ENCODE data around the gene FRMD4A.
A peak's percentile ranks its signal among the peaks of the same experiment; 100 is the strongest.
"Not testable (repeated sequence)": the region's sequence is repeated elsewhere in the genome, so short reads cannot be mapped to it uniquely, and the experiment has no call there.

FRMD4A gene

DNA sequence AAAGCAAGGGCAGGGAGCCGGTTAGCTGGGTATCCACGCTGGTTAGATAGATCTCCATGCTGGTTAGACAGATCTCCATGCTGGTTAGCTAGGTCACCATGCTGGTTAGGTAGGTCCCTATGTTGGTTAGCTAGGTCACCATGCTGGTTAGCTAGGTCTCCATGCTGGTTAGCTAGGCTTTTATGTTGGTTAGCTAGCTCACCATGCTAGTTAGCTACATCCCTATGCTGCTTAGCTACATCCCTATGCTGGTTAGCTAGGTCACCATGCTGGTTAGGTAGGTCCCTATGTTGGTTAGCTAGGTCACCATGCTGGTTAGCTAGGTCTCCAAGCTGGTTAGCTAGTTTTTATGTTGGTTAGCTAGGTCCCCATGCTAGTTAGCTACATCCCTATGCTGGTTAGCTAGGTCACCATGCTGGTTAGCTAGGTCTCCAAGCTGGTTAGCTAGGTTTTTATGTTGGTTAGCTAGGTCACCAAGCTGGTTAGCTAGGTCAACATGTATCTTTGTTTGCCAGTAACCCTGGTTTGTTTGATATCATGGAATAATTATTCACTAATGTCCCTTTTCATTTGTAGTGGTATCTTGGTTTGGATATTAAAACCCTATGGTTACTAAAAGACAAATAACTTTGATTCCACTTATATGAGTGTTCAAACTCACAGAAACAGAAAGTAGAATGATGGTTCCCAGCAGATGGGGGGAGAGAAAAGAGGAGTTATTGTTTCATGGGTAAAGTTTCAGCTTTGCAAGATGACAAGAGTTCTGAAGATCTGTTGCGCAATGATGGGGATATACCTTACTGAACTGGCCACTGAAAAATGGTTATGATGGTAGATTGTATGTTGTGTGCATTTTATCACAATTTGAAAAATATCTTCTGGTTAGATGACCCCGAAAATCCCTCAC, 607.7 kb downstream of the FRMD4A start:
- DNase-seq (ENCODE audit: low read depth in 2 of 2): no peak

DNA sequence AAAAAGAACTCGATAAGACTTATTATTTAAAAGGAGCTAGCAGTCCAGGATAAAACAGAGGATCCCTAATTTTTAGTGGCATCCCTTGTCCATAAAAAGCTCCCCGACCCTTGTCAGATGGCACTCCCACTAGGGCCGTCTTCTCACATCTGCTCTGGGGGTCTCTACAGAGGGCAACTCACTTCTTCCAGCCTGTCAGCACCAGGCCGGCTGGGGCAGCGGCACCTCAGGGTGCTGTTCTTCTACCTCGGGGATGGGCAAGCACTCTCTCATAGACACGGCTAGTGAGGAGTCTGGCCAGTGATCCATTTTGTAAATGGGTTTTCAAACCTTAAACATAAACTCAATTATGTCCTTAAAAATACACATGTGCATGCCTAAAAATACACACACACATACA, 609.2 kb downstream of the FRMD4A start:
- DNase-seq (ENCODE audit: low read depth in 2 of 2): no peak

DNA sequence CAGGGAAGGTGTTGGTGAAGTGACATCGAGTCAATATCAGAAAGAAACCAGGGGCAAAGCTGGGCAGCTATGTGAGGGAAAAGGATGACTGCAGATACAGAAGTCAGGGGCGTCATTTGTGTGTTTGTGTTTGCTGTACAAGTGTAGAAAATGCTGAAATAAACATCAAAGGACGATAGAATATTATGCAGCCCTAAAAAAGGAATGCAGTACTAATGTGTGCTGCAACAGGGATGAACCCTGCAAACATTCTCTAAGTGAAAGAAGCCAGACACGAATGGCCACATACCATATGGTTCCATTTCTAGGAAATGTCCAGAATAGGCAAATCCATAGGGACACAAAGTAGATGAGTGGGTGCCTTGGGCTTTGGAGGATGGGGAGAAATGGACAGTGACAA, 610.0 kb downstream of the FRMD4A start:
- no peak for DNase-seq (ENCODE audit: low read depth in 2 of 2)

DNA sequence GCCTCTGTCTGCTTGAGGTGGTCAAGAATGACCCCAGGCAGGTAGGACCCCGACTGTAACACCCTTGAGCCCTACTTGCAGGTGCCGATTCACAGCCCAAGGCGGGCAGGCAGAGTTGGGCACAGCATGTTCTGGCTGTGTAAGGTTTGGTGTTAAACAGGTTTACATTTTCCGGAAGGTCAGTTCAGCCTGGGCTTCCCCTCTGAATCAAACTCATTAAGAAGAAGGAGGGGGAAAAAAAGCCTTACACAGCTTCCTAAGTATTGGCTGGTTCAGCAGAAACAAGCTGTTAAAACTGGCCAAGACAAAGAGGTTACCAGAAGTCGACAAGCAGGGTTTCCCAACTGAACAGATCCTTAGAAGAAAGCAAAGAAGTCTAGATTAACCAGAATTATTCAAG, 611.3 kb downstream of the FRMD4A start:
- DNase-seq (ENCODE audit: low read depth in 2 of 2): no peak

DNA sequence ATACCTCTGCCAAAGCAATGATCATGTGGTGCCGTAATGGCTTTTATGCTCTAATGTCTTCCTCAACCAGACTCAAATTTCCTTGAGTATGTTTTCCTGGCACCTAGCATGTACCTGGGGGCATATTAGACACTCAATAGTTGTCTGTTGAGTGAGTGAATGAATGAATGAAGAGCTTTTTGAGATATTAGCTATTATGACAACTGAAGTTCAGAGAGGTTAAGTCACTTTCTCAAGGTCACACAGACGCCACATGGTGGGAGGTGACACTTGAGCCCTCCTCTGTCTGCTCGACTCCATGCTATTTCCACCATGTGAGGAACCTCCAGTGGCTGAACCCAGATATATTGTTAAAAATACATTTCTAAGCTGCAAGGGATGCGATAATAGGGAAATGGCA, 611.9 kb downstream of the FRMD4A start:
- DNase-seq (ENCODE audit: low read depth in 2 of 2): no peak

DNA sequence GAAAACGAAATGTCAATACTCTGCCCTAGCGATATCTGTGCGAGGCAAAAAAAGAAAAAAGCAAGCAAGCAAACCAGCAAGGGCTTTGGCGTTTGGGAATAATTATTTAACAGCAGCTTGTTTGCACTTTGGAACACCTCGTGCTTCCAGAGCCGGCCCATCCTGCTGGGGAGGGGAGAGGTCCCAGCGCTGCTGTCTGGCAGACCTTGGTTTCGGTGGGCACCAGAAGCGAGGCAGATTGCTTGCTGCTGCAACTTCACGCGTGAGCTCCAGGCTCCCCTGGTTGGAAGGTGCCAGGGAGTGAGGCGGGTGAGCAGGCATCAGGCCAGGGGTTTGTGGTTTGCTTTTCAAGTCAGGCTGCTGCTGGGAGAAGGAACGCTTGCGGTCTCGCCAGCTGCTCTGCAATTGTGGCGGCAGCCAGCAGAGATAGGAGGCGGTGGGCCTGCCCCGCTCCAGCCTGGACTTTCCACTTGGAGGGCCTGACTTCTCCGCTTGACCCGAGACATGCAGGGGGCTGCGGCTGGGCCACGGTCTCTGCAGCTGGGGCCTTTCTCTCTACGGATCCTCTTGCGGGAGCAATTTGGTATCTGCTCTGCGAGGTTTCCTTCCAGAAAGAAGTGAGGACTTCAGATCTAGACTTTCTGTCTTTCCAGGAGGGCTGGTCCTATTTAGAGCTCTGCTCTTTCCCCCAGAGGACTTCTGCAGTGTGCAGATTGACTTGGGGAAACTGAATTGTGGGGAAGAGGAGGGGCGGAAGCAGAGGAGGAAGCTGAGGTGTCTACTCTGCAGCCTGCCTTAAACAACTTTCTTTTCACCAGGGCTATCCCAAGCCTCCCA, 612.6 kb downstream of the FRMD4A start:
- DNase-seq (ENCODE audit: low read depth in 2 of 2): peak in 1 of 2 donors; percentile 31

DNA sequence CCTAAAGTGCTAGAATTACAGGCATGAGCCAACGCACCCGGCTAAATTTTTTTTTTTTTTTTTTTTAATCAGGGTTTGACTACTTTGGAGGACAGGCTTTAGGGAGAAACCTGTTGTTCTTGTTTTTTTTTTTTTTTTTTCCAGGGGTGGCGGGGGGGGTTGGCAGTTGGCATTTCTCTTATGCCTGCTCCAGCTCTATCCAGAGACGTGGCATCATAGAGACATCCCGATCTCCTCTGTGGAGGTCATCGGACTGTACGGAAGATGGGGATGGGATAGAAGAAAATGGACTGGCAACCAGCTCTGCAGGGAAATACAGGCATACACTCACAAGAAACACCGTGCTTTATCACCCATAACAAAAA, 613.2 kb downstream of the FRMD4A start:
- no peak for DNase-seq (ENCODE audit: low read depth in 2 of 2)

DNA sequence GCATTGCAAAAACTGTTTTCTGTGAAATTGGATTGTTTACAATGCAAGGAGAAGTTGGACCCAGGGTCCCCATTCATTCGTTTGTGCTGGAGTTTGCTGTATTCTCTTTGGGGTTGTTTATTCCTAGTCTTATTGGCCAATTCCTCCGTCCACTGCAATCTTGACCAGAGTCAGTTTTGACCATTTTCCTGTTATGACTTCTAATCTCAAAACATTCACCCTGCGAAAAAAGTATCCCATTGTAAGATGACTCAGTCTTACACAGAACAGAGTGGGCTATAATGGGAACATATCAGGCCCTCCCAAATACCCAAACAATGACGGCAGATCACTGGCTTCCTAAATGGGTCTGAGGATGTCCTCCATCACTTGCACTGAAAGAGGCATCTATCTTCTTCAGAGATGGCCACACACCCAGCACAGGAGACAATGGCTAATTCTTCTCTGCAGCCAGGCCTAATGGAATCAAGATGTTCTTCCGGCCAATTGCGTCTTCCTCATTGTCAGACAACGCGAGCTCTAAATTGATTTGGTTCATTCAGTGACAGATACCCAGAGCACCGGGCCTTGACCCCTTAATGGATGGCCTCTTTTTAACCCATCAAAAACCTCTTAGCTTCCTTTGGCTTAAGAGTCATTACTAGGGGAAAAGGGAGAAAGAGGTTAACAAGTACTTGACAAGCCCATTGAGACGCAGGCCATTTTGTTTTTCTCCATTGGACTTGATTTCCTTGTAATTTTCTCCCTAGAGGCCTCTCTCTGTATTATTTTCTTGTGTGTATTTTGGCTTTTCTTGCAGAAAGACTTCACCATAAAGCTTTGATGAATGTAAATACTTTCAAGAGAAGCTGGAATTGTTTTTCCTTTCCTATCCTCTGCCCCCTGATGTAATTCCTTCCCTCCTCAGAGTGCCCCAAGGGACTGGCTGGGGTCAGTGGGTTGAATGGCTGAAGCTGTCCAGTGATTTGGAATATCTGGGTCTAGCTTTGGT, 614.3 kb downstream of the FRMD4A start:
- no peak for DNase-seq (ENCODE audit: low read depth in 2 of 2)

DNA sequence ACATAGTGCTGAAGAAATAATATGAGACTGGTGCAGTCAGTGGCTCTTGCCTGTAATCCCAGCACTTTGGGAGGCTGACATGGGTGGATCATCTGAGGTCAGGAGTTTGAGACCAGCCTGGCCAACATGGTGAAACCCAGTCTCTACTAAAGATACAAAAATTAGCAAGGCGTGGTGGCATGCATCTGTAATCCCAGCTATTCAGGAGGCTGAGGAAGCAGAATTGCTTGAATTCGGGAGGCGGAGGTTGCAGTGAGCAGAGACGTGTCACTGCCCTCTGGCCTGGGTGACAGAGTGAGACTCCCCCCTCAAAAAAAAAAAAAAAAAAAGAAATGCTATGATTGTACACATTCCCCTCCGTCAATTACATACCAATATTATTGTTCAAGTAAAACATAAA, 615.1 kb downstream of the FRMD4A start:
- DNase-seq (ENCODE audit: low read depth in 2 of 2): not testable (repeated sequence)

DNA sequence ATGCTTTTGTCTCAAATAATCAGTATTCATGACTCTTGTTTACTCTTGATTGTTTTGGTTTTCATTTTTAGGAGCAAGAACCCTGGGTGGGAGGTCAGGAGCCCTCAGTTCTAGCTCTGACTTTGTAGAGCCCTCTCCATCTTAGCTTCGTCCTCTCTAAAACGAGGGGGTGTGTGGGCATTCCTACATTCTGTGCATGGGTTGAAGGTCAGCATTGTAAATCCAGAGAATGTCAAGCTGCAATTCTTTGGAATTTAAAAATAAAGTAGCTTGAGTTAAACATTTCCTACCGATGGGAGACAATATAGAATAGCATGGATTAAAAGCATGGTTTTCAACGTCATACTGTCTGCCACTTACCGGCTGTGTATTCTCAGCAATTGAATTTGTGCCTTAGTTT, 615.6 kb downstream of the FRMD4A start:
- DNase-seq (ENCODE audit: low read depth in 2 of 2): no peak

DNA sequence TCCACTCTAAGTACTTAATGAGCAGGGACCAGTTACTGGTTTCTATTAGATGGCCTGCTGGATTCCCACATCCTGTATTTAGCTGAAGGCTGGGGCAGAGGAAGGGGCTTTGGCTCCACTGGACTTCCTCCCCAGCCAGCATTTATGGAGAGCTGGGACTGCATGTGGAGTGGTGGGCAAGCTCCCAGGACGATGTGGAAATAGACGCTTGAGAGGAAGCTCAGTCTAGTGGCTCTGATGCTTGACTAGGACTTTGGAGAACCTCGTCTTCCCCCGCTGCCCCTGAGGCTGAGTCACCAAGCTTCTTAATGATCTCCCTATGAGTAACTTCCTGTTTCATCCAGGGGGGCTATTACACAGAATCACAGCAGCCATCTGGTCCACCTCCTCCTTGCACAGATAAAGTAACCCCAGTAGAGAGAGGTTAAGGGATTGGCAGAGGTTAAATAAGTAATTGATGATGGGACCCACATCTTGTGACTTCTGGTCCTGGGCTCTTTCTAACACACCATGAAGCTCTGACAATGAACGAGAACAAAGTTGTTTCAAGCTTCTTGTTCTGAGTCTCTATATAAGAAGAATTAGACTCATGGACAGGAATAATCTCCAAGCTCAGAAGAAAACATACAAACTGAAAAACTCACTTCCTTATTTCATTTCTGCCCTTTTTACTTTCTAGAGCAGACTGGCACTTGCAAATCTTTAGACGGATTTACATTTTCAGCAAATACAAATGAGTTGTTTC, 617.7 kb downstream of the FRMD4A start:
- DNase-seq (ENCODE audit: low read depth in 2 of 2): no peak

DNA sequence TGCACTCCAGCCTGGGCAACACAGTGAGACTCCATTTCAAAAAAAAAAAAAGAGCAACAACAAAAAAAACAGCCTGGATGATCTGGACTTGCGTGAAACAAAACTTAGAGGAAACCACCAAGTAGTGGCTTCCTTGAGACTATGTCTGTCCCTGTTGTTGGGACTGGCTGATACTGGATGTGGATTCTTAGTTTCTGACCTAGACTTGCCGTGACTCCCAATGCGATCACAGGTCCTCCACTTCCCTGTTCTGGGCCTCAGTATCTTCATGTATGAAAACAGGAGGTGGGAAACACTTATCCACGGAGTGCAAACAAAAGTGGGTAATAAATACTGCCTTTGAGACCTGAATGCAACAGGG, 618.3 kb downstream of the FRMD4A start:
- DNase-seq (ENCODE audit: low read depth in 2 of 2): no peak

DNA sequence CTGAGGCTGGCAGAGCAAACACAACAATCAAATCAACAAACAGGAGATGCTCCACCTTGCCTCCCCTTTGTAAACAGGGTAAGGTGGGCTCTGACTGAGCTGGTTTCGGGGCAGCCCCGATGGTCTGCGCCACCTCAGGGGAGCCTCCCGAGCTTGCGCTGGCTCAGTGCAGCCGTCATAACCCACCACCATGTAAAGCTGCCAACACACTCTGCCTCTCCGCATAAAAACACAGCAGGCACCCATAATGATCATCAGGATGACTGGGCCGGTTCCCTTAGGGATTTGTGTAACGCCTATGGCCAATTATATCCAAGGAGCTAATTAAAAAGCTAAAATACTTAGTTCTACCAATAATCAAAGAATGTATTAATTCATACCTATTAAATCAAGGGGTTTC, 619.4 kb downstream of the FRMD4A start:
- no peak for DNase-seq (ENCODE audit: low read depth in 2 of 2)

DNA sequence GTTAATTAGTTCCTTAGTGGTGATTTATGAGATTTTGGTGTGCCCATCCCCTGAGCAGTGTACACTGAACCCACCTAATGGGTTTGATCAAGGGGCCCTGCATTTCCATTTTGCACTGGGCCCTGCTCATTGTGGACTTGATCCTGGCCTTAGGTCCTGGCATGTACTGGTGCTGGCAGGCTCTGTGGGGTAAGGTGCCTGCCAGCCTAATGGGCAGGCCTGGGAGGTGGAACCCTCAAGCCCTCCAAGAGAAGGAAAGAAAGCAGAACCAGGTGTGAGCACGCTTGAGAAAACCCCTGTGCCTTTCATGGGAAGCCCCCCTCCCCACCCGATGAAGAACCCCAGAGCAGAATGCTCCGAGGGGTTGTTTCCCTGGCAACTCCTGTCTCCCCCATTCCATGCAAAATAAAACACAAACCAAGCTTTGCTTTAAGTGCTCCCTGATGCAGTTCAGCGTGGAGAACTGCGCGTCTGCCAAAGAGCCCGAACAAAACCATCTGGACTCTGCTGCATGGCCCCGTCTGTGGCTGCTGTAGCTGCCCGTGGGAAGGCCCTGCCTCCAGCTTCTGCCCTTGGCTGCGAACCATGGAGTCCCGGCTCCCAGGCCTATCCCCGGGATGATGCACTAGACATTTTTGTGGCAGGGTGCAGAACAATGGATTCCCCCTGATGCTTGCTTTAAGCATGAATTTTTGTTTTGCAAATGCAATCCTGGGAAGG, 620.6 kb downstream of the FRMD4A start:
- no peak for DNase-seq (ENCODE audit: low read depth in 2 of 2)

DNA sequence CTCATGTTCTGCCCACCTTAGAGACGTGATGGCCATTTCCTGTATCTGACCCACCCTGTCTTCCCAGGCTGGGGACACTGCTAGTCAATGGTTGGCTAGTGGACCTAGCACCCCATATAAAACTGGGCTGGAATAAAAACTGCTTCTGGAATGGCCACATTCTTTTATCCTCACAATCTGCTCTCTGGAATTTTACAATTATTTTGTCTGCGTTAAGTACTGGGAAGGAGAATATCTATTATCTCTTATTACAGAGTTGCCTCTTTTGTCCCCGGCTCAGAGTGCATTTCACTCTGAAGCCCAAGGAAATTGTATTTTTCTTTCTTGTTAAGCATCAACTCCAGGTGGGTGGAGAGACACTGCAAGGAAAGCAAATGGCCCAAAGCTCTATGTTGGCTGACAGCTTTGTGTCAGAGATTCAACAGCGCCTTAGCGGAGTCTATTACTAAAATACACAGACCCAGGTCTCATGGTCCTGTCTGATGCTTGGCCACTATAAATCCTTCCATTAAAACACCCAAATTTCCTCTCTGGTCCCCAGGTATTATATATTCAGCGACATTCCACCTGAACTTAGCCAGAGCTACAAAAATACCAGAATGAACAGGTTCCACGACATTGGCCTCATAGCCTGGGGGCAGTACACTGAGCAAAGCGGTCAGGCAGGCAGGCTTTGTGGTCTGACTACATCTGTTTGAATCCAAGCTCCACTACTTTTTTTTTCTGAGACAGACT, 622.3 kb downstream of the FRMD4A start:
- no peak for DNase-seq (ENCODE audit: low read depth in 2 of 2)

DNA sequence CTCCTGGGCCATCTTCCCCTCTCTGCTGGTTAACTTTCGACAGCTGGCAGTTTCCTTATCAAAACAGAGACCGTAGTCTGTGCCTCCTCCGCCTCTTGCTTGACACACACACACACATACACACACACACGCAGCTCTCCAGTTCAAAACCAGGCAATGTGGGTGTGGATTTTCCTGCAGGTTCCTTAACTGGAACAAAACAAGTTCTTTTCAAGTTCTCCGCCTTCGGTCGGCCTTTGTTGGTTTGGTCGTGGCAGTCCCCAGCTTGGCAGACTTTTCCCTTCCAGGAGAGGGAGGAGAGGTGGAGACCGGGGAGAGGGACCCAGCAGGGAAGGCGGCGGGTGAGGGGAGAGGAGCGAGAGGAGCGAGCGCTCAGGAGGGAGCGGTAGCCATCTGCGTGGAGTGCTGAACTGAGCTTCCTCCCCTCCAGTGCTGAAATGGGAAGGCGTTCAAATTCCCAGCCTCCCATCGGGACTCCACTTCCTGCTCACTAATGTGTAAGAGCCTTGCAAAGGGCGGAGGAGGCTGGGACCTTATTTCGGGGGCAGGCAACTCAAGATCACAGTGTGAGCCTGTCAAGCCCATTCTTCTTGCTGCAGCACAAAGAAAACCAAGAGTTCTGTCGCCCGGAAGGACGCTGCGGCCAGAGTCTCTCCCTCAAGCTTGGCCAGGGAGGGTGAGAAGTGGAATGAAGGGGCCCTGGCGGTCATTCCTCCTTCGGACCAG, 623.4 kb downstream of the FRMD4A start:
- DNase-seq (ENCODE audit: low read depth in 2 of 2): peak in 1 of 2 donors; percentile 4

DNA sequence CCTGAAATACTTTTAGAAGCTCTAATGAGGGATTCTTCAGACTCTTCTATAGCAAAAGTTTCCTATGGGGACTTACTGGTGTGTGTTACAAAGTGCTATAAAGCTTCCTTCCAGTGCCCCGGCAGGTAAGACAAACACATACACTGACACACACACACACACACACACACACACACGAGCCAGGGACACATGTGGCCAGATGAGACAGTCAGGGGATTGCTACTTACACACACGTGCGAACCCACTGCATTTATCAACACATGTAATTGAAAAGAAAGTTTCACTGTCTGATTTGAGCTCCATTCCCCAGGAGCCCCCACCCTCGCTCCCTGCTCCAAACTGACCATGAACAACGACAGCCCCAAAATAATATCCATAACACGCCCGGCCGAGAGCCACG, 624.1 kb downstream of the FRMD4A start:
- DNase-seq (ENCODE audit: low read depth in 2 of 2): no peak

DNA sequence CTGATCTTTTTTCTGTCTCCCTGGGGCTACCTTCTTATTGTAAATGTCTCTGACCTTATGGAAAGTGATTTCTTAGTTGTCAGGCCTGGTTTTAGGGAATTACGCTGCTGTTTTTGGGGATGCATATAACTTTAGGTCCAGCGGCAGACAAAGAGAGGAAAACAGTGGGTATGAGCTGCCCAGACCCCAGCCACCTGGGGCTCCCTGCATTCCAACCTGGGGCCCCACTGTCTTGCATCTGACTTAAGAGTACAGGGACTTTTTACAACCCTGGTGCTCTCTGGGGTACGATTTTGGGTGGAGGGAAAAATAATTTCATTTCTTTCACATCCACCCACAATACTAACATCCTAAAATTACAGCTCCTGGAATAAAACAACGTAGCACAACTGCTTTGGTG, 624.5 kb downstream of the FRMD4A start:
- DNase-seq (ENCODE audit: low read depth in 2 of 2): no peak

DNA sequence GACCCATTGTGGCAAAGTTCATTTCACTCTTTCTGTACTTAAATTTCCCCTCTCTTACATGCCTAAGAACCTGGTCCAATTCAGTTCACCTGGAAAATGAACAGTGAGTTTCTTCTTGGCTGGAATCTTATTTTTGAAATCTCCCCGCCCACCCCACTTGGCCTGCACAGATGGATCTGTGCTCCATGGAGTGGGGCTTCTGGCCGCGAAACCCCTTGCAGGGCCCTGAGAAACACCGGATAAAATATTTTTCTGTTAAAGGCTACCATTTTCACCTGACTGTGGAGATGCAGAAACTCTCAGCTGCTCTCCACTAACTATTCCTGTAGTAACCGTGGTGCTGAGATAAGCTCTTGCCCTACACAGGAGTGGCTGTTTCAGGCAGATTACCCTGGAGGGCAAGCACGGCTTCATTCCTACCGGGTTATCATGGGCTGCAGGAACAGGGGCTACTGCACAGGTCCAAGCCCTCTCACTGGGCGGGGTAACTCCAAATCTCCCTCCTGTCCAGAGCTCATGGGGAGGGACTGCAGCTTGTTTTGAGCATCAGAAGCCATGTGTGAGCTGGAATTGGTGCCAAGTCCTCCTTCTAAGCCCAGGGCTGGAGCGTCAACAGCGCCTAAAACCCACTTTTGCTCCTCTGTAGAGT, 625.1 kb downstream of the FRMD4A start:
- no peak for DNase-seq (ENCODE audit: low read depth in 2 of 2)

Data from stimulated activated CD4-positive, alpha-beta T cell treated with anti-CD3 and anti-CD28 coated beads, Interleukin-15, amount 100 ng/mL, for 48 hours (primary cell).